RPMI7951 (cell line): ENCODE results near the gene LMTK2. TPM values are rescaled to one million over a fixed set of nuclear protein-coding genes. Genes with fewer than 3 reads are reported as not detected.
"Not testable (repeated sequence)": the region's sequence is repeated elsewhere in the genome, so short reads cannot be mapped to it uniquely, and the experiment has no call there.

Experiments used
- DNase-seq: peaks from one replicate; pipeline ENCODE4 v3.0.0-alpha.2; 2012; ENCODE audit warnings: low read depth
- total RNA-seq: library from RNA; depleted of rRNA; stranded (reverse); fragments of >200 nt; shearing (Covaris generic); gene quantifications from 2 replicates; pipeline ENCODE4 v1.2.3, GENCODE V29; 2014

The LMTK2 gene
- total RNA-seq, 1 experiment from 2014 or later: 4.7 TPM

GRCh38 chr7:98217623-98218582 is 111.2 kb downstream of the LMTK2 start:
- DNase-seq: no peak

- not testable (repeated sequence) for DNase-seq
Measured at GRCh38 chr7:98219382-98219781, 112.7 kb downstream of the LMTK2 start.

GRCh38 chr7:98221611-98222532 is 115.2 kb downstream of the LMTK2 start:
- no peak for DNase-seq

GRCh38 chr7:98222533-98223195 is 116.0 kb downstream of the LMTK2 start:
- DNase-seq: no peak

GRCh38 chr7:98223351-98223897 is 116.8 kb downstream of the LMTK2 start:
- DNase-seq: no peak

- no peak for DNase-seq
Measured at GRCh38 chr7:98223898-98224700, 117.4 kb downstream of the LMTK2 start.

GRCh38 chr7:98224701-98225181 is 118.1 kb downstream of the LMTK2 start:
- DNase-seq: no peak

- DNase-seq: no peak
Measured at GRCh38 chr7:98225913-98226614, 119.4 kb downstream of the LMTK2 start.

GRCh38 chr7:98227939-98228338 is 121.3 kb downstream of the LMTK2 start:
- no peak for DNase-seq

- DNase-seq: no peak
Measured at GRCh38 chr7:98228801-98229200, 122.1 kb downstream of the LMTK2 start.

- no peak for DNase-seq
Measured at GRCh38 chr7:98229441-98229840, 122.8 kb downstream of the LMTK2 start.

- DNase-seq: no peak
Measured at GRCh38 chr7:98229991-98230745, 123.5 kb downstream of the LMTK2 start.

GRCh38 chr7:98230746-98231471 is 124.2 kb downstream of the LMTK2 start:
- DNase-seq: no peak

GRCh38 chr7:98231493-98232262 is 125.0 kb downstream of the LMTK2 start:
- no peak for DNase-seq

- no peak for DNase-seq
Measured at GRCh38 chr7:98232263-98232585, 125.6 kb downstream of the LMTK2 start.

- no peak for DNase-seq
Measured at GRCh38 chr7:98232799-98233198, 126.1 kb downstream of the LMTK2 start.

GRCh38 chr7:98233219-98234070 is 126.8 kb downstream of the LMTK2 start:
- no peak for DNase-seq
